Heart left ventricle (tissue), 16 donors: ENCODE measurements around the gene HID1. TPM values are rescaled to one million over a fixed set of nuclear protein-coding genes. Genes with fewer than 3 reads are reported as not detected.

Experiments
- ATAC-seq, 4 donors: fragments of 200-7000 bp; cut with Tn5 transposase; one replicate each; pipeline ENCODE4 v1.9.1; 2020 to 2022; ENCODE audit warnings: moderate library complexity in 4 of 4, mild to moderate bottlenecking in 3 of 4, moderate number of reproducible peaks in 1 of 4
- DNase-seq, 5 donors: peaks; one replicate each; pipeline ENCODE4 v3.0.0-alpha.2; 2020
- H3K27ac ChIP-seq, 12 donors: fragments of 200-600 bp; sonication (generic) in 4 of 12; one replicate each; pipeline versions ENCODE4 v1.5.0 to v1.8.0; 2016 to 2022; ENCODE audit warnings: mild to moderate bottlenecking in 2 of 12
- H3K27me3 ChIP-seq, 9 donors: fragments of 200-600 bp; sonication (generic) in 2 of 9; one replicate each; pipeline versions ENCODE4 v1.5.1 to v1.8.0; 2016 to 2022; ENCODE audit warnings: mild to moderate bottlenecking in 3 of 9
- H3K36me3 ChIP-seq, 9 donors: fragments of 200-600 bp; sonication (generic) in 2 of 9; one replicate each; pipeline versions ENCODE4 v1.5.0 to v1.8.0; 2018 to 2022; ENCODE audit warnings: mild to moderate bottlenecking in 2 of 9
- H3K4me1 ChIP-seq, 12 donors: fragments of 200-600 bp; sonication (generic) in 4 of 12; one replicate each; pipeline versions ENCODE4 v1.5.0 to v1.8.0; 2016 to 2022; ENCODE audit warnings: mild to moderate bottlenecking in 3 of 12
- H3K4me3 ChIP-seq, 12 donors: fragments of 200-600 bp; sonication (generic) in 4 of 12; one replicate each; pipeline versions ENCODE4 v1.5.0 to v1.8.0; 2017 to 2022; ENCODE audit warnings: mild to moderate bottlenecking in 9 of 12, moderate library complexity in 4 of 12
- H3K9me3 ChIP-seq, 12 donors: fragments of 200-600 bp; sonication (generic) in 4 of 12; one replicate each; pipeline versions ENCODE4 v1.5.0 to v1.8.0; 2016 to 2022; ENCODE audit warnings: mild to moderate bottlenecking in 1 of 12
- POLR2A ChIP-seq, 2 donors: fragments of 450-650 bp; IDR thresholded peaks; one replicate each; pipeline ENCODE4 v1.6.1; 2017; ENCODE audit warnings: antibody characterized with exemption in 2 of 2, mild to moderate bottlenecking in 2 of 2, moderate library complexity in 2 of 2
- WGBS, 4 donors: extraction: QIAGEN DNeasy Blood & Tissue Kit in 2 of 4; methylation state at CpG; one replicate each; pipeline versions ENCODE4 v1.1.5 to v1.1.7; 2013 to 2018; 5-methylcytosine and 5-hydroxymethylcytosine counted together
- intact Hi-C, 10 donors: fragments of 100-400 bp; cut with DNase I; formaldehyde crosslinking; loops; one replicate each; pipeline versions ENCODE4 v1.11.1 to v1.14.2; 2022
- polyA plus RNA-seq, 2 donors: library from polyadenylated mRNA; stranded (reverse); fragments of 200-250 nt; gene quantifications; one replicate each; pipeline ENCODE4 v1.2.3, GENCODE V29; 2013
- total RNA-seq, 9 donors: library from RNA; depleted of rRNA in 2 of 9; stranded (reverse); fragments of >200 nt in 2 of 9; fragmentation: NEBNext Ultra II Directional in 3 of 9; extraction: Animal tissue kit (Norgen Biotek cat#: 25700) in 3 of 9; gene quantifications; one replicate each; pipeline versions ENCODE4 v1.1.0 to v1.2.4, GENCODE V29; 2016 to 2023
- TF ChIP-seq, protein P1 (sequence below), 12 donors: fragments of 200-600 bp; sonication (generic) in 4 of 12; IDR thresholded peaks; one replicate each; pipeline versions ENCODE4 v1.5.0 to v1.8.0; 2018 to 2022; ENCODE audit warnings: antibody characterized with exemption in 12 of 12, mild to moderate bottlenecking in 5 of 12
- donor health status: ischemic (EF 13 %, LVEDD 7.1; RV severe dilation, severe dysfunction).
- donor health status: healthy with polysubstance abuse.
- donor health status: DM: no; HTN: yes; CAD: no.
- donor health status: DM: no; HTN: no; CAD: no.
- donor health status: ischemic (EF 25% LVEDD 6.9; RV normal size, moderate dysfunction).
- donor health status: ischemic (EF 25% LVEDD 5.7; RV mildly dilated, moderate dysfunction).
- donor health status: healthy.
- donor health status: DM: yes; HTN: yes; CAD: no.
- donor health status: ischemic (EF 35%, LVEDD 5.7; RV mildly dilated, moderate dysfunction).
- donor health status: nonischemic (EF 11% LVEDD 7.7; RV severe dilation, severe dysfunction).
- donor health status: DM: yes; HTN: yes; CAD: no.
- donor health status: PGD.
- donor health status: ischemic (EF 29% LVEDD 5.4; RV normal size, mild dysfunction).
- donor health status: nonischemic (EF 23%, LVEDD 6.1; RV moderate dilation, normal function).

HID1 gene
- total and polyA plus RNA-seq, 11 donors: 5.7 to 15.7 (median 9.8) TPM

DNA sequence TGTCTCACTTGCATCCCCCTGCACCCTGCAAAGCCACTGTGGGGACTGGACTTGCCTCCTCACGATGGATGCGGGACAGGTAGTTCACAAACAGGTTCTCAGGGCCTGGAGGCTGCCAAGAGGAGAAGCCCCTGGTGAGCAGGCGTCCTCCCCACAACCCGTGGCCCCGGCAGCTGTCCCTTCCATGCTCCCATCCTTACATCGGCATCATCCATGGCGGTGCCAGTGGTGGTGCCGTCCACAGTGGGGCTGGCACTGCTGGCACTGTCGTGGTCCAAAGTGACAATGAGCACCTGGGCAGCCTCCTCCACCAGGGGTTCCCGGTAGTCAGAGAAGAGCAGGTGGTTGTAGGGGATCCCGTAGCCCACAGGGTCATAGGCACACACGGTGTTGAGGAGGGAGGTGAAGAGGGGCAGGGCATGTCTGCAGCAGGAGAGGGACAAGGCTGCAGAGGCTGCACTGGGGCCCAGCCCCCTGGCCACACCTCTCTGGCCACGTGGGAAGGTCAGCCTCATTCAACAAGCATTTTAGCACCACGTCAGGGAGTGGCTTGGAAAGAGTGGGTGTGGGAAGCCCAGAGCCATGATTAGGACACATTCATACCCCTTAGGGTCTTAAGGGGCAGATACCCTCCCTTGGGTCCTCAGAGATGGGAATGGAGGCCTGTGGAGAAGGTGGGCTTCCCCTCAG is 12.6 kb downstream of the HID1 start:
- TF ChIP-seq, protein P1, sequence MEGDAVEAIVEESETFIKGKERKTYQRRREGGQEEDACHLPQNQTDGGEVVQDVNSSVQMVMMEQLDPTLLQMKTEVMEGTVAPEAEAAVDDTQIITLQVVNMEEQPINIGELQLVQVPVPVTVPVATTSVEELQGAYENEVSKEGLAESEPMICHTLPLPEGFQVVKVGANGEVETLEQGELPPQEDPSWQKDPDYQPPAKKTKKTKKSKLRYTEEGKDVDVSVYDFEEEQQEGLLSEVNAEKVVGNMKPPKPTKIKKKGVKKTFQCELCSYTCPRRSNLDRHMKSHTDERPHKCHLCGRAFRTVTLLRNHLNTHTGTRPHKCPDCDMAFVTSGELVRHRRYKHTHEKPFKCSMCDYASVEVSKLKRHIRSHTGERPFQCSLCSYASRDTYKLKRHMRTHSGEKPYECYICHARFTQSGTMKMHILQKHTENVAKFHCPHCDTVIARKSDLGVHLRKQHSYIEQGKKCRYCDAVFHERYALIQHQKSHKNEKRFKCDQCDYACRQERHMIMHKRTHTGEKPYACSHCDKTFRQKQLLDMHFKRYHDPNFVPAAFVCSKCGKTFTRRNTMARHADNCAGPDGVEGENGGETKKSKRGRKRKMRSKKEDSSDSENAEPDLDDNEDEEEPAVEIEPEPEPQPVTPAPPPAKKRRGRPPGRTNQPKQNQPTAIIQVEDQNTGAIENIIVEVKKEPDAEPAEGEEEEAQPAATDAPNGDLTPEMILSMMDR (IDR thresholded peaks at IDR 0.05): no peak
- no peak for TF ChIP-seq POLR2A (IDR thresholded peaks at IDR 0.05)
- DNase-seq (no peak), ATAC-seq (no peak)
- intact Hi-C loops: loop anchor here (2.0 to 10.0 kb wide), 16 partner anchors 37 to 247 kb away; partner anchors contain the start of genes MRPL58 (in 6 of the 10), ARMC7 (in 1 of the 10), ATP5PD (in 1 of the 10) and KCTD2 (in 1 of the 10)
- 33 to 88% (median 80%) methylated on average over 3 to 14 of the region's 14 CpGs for WGBS, 4 donors
- H3K27ac ChIP-seq: no peak overlapping the region
- H3K36me3 ChIP-seq: peaks cover 0 to 15% (median 0%) of the 10 kb centered on the region in 9 donors
- no peaks in the 10 kb centered on the region for H3K9me3 ChIP-seq
- no peak overlapping the region for H3K4me3 ChIP-seq
- peaks cover 0 to 6% (median 0%) of the 10 kb centered on the region in 12 donors for H3K4me1 ChIP-seq
- peaks cover 0 to 5% (median 0%) of the 10 kb centered on the region in 9 donors for H3K27me3 ChIP-seq

DNA sequence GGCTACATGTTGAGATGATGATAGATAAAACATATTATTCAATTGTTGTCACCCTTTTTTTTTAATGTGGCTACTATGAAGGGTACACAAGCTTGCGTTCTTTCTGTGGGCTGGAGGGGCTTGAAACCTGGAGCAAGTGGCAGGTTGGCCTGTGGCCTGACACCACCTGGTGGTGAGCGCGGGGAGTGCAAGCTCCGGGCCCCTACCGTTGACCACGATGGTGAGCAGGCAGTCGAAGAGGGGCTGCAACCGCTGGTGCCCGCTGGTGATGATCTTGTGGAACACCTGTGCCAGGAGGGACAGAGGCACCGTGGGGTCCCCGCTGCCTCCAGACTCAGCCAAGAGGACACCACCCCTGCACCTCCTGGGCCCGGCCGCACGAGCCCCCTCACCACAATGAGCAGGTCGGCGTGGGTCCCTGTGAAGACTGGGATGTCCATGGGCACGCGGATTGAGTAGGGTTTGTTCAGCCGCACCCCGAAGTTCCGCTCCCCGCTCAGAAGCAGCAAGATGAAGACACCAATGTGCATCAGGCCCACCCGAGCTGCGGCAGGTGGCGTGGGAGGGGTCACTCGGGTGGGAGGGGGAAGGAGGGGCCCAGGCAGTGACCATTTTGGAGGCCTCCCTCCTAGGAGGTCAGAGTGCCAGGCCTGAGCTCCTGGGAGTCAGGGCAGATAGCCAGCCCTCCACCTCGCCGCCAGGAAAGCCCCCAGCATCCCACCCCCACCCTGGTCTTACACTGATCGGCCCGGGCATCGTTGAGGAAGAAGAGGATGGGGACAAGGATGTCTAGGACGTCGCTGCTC is 14.4 kb downstream of the HID1 start:
- 48 to 60% (median 54%) methylated on average over 18 to 33 of the region's 33 CpGs for WGBS, 4 donors
- TF ChIP-seq POLR2A (IDR thresholded peaks at IDR 0.05): no peak
- TF ChIP-seq, protein P1 (IDR thresholded peaks at IDR 0.05): peak; percentile 83 to 96 (median 92)
- intact Hi-C loops: loop anchor here in 7 of 10 donors (2.0 to 10.0 kb wide), 8 partner anchors 33 to 216 kb away; partner anchors contain the start of genes ARMC7 (in 1 of the 7), OTOP2 (in 1 of the 7) and USH1G (in 1 of the 7)
- peaks cover 0 to 19% (median 0%) of the 10 kb centered on the region in 9 donors for H3K36me3 ChIP-seq
- DNase-seq: peak; percentile 64 to 86 (median 74)
- ATAC-seq: peak in 3 of 4 donors; percentile 43 to 54 (median 48)
- H3K27me3 ChIP-seq: peaks cover 0 to 5% (median 0%) of the 10 kb centered on the region in 9 donors
- H3K4me3 ChIP-seq: no peak overlapping the region
- H3K9me3 ChIP-seq: no peaks in the 10 kb centered on the region
- no peak overlapping the region for H3K27ac ChIP-seq
- H3K4me1 ChIP-seq: peaks cover 0 to 6% (median 0%) of the 10 kb centered on the region in 12 donors

DNA sequence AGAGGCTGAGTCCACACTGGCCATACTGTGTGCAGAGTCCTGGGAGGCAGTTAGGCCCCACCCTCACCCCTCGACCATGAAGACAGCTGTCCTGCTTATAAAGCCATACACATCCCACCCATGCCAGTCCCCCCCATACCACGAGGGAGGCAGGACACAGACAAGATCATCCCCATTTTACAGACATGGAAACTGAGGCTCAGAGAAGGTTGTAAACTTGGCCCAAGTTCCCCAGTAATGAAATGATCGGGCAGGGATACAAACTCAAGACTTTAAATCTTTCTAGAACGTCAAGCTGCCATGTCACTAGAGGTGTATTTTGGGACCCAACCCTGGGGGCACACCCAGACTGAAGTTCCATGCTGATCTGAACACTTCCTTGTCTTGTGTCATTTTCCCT is 16.5 kb downstream of the HID1 start:
- Histone ChIP-seq H3K4me1 (no peaks in the 10 kb centered on the region), H3K36me3 (peaks cover 0 to 20% (median 0%) of the 10 kb centered on the region in 9 donors), H3K27me3 (peaks cover 0 to 5% (median 0%) of the 10 kb centered on the region in 9 donors), H3K27ac (no peak overlapping the region), H3K4me3 (no peak overlapping the region), H3K9me3 (no peaks in the 10 kb centered on the region)
- 74 to 85% (median 84%) methylated on average over 4 of the region's 4 CpGs for WGBS, 4 donors
- intact Hi-C loops: loop anchor here in 6 of 10 donors (2.0 to 10.0 kb wide), 5 partner anchors 31 to 214 kb away; partner anchors contain the start of genes ARMC7 (in 1 of the 6) and OTOP2 (in 1 of the 6)
- ATAC-seq (no peak), DNase-seq (no peak)
- TF ChIP-seq, protein P1 (IDR thresholded peaks at IDR 0.05): no peak
- TF ChIP-seq POLR2A (IDR thresholded peaks at IDR 0.05): no peak
